ENCODE data around the gene ISCU. TPM values are rescaled to one million over a fixed set of nuclear protein-coding genes. Genes with fewer than 3 reads are reported as not detected.

The ISCU gene
- total RNA-seq, 1 donor from 2014 or later = 63.5 TPM

DNA sequence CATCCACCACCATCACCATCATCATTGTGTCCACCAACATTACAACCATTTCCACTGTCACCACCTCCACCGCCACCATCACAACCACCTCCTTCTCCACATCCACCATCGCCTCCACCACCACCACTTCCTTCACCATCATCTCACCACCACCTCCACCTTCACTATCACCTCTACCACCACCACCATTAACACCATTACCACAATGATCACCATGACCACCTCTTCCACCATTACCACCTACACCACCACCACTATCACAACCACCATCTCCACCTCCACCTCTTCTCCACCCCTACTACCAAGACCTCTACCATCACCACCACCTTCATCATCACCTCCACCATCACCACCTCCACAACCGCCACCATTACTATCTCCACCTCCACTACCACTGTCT, 16.4 kb downstream of the ISCU start:
- Mint-ChIP-seq H3K27me3 (ENCODE audit: low read depth) (peaks cover 13% of the 10 kb centered on the region), H3K9me3 (peaks cover 11% of the 10 kb centered on the region), H3K4me1 (ENCODE audit: low read depth) (peaks cover 15% of the 10 kb centered on the region), H3K27ac (peak overlapping the region; percentile 13), H3K4me3 (ENCODE audit: low read depth) (no peak overlapping the region), H3K36me3 (ENCODE audit: low read depth) (no peaks in the 10 kb centered on the region)
- no peak for DNase-seq (ENCODE audit: low spot score)
- intact Hi-C loops (cut with micrococcal nuclease) = no loop called here

DNA sequence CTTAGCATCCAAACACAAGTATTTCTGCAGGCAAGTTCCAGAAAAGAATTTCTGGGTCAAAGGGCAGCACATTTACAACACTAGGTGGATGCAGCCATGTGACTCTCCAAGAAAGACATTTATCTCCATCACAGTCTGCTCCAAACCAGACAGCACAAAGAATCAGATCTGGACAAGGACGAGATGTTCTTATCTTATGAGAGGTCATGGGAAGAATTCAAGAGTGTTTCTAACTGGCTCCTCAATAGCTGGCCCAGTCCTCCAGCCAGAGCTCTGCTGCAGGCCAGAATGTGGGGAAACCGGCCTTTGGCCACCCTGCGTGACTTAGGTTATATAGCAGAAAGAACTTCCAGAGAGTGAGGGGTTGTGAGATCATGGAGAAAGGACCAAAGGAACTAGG, 18.1 kb downstream of the ISCU start:
- Mint-ChIP-seq H3K27me3 (ENCODE audit: low read depth) (peaks cover 14% of the 10 kb centered on the region), H3K27ac (no peak overlapping the region), H3K4me3 (ENCODE audit: low read depth) (no peak overlapping the region), H3K9me3 (peaks cover 11% of the 10 kb centered on the region), H3K4me1 (ENCODE audit: low read depth) (peaks cover 6% of the 10 kb centered on the region), H3K36me3 (ENCODE audit: low read depth) (no peaks in the 10 kb centered on the region)
- intact Hi-C loops (cut with micrococcal nuclease) = no loop called here
- no peak for DNase-seq (ENCODE audit: low spot score)

DNA sequence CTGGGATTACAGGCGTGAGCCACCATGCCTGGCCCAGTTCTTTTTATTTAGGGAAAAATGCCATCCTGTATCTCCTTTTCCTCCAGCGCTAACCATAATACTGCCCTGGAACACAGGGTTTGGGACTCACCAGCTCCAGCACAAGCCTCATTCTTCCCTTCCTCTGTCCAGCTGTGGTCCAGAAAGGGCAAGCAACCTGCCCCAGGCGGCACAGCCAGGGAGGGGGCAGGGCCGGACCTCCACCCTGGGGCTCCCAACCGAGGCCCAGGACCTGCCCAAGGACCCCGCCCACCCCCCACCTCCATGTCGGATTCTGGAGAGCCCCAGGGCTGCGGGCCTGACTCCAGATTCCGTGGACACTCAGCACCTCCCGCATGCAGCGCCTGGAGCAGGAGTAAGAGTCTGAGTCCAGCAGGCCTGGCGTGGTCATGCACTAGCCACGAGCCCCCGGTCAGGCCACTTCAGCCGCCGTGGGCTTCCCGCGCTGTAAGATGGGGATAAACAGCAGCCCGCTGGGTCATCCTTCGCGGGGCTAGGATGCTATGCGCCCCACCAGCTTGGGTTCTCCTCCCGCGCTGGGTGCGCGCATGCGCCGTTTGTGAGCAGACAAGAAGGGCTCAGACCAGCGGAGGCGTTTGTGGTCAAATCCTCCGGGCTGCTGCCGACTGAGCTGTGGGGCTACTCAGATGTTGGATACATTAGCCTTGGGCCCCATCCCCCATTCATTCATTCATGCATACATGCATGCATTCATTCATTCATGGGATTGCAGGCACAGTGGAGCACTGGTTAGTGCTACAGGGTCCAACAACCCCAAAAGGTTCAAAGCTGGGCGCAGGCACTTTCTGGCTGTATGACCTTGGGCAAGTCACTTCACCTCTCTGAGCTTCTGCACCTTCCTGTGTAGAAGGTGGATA, 19.2 kb downstream of the ISCU start:
- no peak for DNase-seq (ENCODE audit: low spot score)
- H3K27me3 Mint-ChIP-seq (ENCODE audit: low read depth) = peaks cover 16% of the 10 kb centered on the region
- peaks cover 11% of the 10 kb centered on the region for H3K9me3 Mint-ChIP-seq
- H3K27ac Mint-ChIP-seq = no peak overlapping the region
- intact Hi-C loops (cut with micrococcal nuclease) = no loop called here
- no peak overlapping the region for H3K4me3 Mint-ChIP-seq (ENCODE audit: low read depth)
- no peaks in the 10 kb centered on the region for H3K36me3 Mint-ChIP-seq (ENCODE audit: low read depth)
- peaks cover 4% of the 10 kb centered on the region for H3K4me1 Mint-ChIP-seq (ENCODE audit: low read depth)

DNA sequence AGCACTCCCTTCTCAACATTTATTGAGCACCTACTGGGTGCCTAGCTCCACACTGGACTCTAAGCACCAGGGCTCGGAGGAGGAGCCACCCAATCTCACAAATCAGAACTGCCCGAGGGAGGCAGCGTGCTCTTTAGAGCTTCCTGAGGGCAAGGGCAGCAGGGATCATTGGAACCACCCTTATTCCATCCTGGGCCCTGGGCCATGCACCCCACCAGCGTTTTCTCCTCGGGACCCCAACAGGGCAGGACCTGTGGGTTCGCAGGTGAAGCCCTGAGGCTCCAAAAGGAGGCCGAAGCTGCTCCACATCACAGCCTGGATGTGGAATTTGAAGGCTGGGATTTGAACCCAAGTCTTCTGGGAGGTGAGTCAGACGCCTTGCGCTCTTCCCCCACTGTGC, 20.1 kb downstream of the ISCU start:
- Mint-ChIP-seq H3K9me3 (peaks cover 11% of the 10 kb centered on the region), H3K27ac (no peak overlapping the region), H3K36me3 (ENCODE audit: low read depth) (no peaks in the 10 kb centered on the region), H3K4me1 (ENCODE audit: low read depth) (peaks cover 4% of the 10 kb centered on the region), H3K4me3 (ENCODE audit: low read depth) (no peak overlapping the region), H3K27me3 (ENCODE audit: low read depth) (peaks cover 14% of the 10 kb centered on the region)
- DNase-seq (ENCODE audit: low spot score) = no peak
- intact Hi-C loops (cut with micrococcal nuclease) = no loop called here

DNA sequence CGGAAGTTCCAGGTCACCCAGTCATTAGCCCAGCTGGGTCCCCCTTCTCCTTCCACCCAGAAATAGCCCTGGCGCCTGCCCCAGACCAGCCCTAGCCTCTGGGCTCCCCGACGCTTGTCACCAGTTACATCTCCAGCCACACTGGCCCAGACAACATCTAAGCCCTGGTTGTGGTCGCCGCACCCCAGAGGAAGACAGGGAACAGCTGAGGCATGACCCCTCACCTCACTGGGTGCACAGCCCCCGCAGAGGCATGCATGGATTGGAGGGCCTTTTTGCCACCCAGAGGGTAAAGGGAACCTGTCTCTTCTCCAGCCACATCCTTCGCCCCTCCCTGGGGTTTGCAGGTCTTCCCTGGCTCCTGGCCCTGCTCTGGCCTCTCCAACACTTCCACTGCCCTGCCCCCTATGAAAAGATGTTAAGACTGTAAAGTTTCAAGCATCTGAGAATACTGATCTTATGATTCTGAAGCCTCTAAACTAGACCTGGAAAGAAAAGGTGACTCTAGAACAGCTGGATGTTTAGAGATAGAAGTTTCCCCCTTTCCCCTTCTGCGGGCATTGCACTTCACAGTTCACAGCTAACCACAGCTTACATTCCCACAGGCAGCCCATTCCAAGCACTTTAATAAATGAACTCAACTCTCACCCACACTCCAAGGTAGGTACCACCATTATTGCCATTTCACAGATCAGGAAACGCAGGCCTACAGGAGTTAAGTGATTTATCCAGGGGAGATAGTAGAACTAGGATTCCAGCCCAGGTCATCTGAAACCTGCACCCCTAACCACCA, 20.8 kb downstream of the ISCU start:
- Mint-ChIP-seq H3K36me3 (ENCODE audit: low read depth) (no peaks in the 10 kb centered on the region), H3K4me3 (ENCODE audit: low read depth) (no peak overlapping the region), H3K9me3 (peaks cover 11% of the 10 kb centered on the region), H3K27ac (no peak overlapping the region), H3K4me1 (ENCODE audit: low read depth) (peaks cover 4% of the 10 kb centered on the region), H3K27me3 (ENCODE audit: low read depth) (peaks cover 12% of the 10 kb centered on the region)
- DNase-seq (ENCODE audit: low spot score) = no peak
- intact Hi-C loops (cut with micrococcal nuclease) = no loop called here

DNA sequence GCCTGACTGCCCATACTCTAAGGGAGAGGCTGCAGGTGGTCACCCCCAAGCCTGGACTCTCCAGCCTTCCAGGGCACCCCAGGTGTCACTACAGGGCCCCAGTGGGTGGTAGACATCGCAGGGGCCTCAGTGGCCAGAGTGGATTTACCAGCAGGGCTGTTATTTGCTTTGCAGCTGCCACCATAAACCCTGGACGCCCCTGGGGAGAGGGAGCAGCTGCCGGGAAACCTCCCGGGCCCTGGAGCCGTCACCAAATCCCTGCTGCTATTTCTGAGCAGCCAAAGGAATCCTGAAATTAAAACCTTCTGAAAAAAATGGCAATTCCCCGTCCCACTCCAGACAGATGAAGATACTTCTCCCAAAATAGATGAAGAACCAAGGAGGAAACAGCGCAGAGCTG, 21.6 kb downstream of the ISCU start:
- H3K4me3 Mint-ChIP-seq (ENCODE audit: low read depth) = no peak overlapping the region
- no peak overlapping the region for H3K27ac Mint-ChIP-seq
- DNase-seq (ENCODE audit: low spot score) = no peak
- H3K27me3 Mint-ChIP-seq (ENCODE audit: low read depth) = peaks cover 11% of the 10 kb centered on the region
- H3K36me3 Mint-ChIP-seq (ENCODE audit: low read depth) = no peaks in the 10 kb centered on the region
- H3K4me1 Mint-ChIP-seq (ENCODE audit: low read depth) = peaks cover 2% of the 10 kb centered on the region
- intact Hi-C loops (cut with micrococcal nuclease) = no loop called here
- peaks cover 3% of the 10 kb centered on the region for H3K9me3 Mint-ChIP-seq

DNA sequence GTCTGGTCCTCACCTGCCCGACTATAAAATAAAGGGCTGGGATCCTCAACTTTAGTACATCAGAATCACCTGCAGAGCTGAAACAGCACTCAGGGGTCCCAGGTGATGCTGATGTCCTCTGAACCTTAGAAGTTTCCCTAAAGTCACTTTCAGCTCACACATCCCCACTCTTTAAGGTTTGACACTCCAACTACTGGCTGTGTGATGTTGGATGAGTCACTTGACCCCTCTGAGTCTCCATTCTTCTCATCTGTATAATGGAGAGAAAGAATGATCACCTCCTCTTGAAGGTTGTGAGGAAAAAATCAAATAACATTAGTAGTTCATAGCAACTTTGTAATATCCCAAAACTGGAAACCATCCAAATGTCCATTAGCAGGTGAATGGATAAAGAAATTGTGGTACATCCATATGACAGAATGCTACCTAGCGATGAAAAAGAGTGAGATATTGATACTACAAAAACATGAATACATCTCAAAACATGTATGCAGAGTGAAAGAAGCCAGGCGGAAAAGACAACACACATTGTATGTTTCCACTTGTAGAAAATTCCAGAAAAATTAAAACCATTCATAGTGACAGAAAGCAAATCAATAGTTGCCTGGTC, 22.2 kb downstream of the ISCU start:
- Mint-ChIP-seq H3K4me1 (ENCODE audit: low read depth) (no peaks in the 10 kb centered on the region), H3K27ac (no peak overlapping the region), H3K9me3 (no peaks in the 10 kb centered on the region), H3K4me3 (ENCODE audit: low read depth) (no peak overlapping the region), H3K27me3 (ENCODE audit: low read depth) (peaks cover 11% of the 10 kb centered on the region), H3K36me3 (ENCODE audit: low read depth) (no peaks in the 10 kb centered on the region)
- intact Hi-C loops (cut with micrococcal nuclease) = no loop called here
- DNase-seq (ENCODE audit: low spot score) = no peak

DNA sequence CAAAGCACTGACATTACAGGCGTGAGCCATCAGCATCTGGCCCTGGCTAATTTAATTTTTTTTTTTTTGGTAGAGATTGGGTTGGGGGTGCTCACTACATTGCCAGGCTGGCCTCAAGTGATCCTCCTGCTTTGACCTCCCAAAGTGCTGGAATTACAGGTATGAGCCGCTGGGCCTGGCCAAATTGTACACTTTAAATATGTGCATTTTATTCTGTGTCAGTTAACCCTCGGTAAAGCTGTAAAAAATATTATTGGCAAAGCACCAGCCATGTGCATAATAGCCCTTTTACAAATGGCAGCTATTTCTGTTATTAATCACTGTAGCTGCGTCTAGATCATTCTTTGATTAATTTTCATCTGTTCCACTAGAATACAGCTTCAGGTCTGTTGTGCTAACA, 23.5 kb downstream of the ISCU start:
- H3K4me1 Mint-ChIP-seq (ENCODE audit: low read depth) = no peaks in the 10 kb centered on the region

DNA sequence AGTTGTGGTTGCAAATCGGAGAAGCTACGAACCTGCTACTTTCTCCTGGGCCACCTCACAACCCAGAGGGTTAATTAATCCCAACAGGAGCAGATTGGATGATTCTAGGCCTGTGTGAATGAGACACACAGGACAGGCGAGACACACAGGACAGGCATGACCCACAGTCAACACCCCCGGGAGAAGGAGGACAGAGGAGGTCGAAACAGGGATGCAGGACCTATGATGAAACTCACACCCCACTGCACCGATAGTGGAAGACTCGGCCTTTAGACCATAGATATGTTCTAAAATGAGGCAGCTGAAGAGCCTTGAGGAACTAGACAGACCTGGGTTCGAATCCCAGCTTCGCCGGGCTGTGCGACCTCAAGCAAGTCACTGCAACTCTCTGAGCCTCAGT, 23.9 kb downstream of the ISCU start:
- no peaks in the 10 kb centered on the region for H3K36me3 Mint-ChIP-seq (ENCODE audit: low read depth)
- H3K27me3 Mint-ChIP-seq (ENCODE audit: low read depth) = peaks cover 7% of the 10 kb centered on the region
- no peak overlapping the region for H3K4me3 Mint-ChIP-seq (ENCODE audit: low read depth)
- intact Hi-C loops (cut with micrococcal nuclease) = no loop called here
- no peaks in the 10 kb centered on the region for H3K4me1 Mint-ChIP-seq (ENCODE audit: low read depth)
- DNase-seq (ENCODE audit: low spot score) = no peak
- H3K9me3 Mint-ChIP-seq = no peaks in the 10 kb centered on the region
- H3K27ac Mint-ChIP-seq = no peak overlapping the region

More for the DNA sequence above, 23.5 kb downstream of the ISCU start:
- Mint-ChIP-seq H3K9me3 (no peaks in the 10 kb centered on the region), H3K27ac (no peak overlapping the region), H3K36me3 (ENCODE audit: low read depth) (no peaks in the 10 kb centered on the region), H3K4me3 (ENCODE audit: low read depth) (no peak overlapping the region), H3K27me3 (ENCODE audit: low read depth) (peaks cover 7% of the 10 kb centered on the region)
- intact Hi-C loops (cut with micrococcal nuclease) = no loop called here
- DNase-seq (ENCODE audit: low spot score) = no peak

DNA sequence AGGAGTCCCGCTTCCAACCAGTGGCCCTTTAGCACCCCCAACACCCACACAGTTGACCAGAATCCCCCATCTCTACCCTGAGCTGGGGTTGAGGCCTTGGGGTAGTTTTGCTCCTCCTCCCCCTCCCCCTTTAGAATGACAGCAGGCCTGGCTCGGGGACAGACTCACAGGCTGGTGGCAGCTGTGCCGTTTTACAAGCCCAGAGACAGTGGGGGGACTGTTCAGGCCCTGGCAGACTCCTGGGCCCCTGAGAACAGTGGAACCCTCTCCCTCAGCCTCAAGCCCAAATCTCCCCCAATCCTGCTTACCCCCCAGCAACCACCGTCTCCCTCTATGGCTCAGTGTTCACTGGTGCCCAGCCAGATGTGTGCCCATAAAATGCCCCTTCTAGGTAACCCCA, 25.4 kb downstream of the ISCU start:
- no peak for DNase-seq (ENCODE audit: low spot score)
- Mint-ChIP-seq H3K36me3 (ENCODE audit: low read depth) (no peaks in the 10 kb centered on the region), H3K27ac (no peak overlapping the region), H3K27me3 (ENCODE audit: low read depth) (peaks cover 7% of the 10 kb centered on the region), H3K4me1 (ENCODE audit: low read depth) (no peaks in the 10 kb centered on the region), H3K4me3 (ENCODE audit: low read depth) (no peak overlapping the region), H3K9me3 (no peaks in the 10 kb centered on the region)
- intact Hi-C loops (cut with micrococcal nuclease) = no loop called here

DNA sequence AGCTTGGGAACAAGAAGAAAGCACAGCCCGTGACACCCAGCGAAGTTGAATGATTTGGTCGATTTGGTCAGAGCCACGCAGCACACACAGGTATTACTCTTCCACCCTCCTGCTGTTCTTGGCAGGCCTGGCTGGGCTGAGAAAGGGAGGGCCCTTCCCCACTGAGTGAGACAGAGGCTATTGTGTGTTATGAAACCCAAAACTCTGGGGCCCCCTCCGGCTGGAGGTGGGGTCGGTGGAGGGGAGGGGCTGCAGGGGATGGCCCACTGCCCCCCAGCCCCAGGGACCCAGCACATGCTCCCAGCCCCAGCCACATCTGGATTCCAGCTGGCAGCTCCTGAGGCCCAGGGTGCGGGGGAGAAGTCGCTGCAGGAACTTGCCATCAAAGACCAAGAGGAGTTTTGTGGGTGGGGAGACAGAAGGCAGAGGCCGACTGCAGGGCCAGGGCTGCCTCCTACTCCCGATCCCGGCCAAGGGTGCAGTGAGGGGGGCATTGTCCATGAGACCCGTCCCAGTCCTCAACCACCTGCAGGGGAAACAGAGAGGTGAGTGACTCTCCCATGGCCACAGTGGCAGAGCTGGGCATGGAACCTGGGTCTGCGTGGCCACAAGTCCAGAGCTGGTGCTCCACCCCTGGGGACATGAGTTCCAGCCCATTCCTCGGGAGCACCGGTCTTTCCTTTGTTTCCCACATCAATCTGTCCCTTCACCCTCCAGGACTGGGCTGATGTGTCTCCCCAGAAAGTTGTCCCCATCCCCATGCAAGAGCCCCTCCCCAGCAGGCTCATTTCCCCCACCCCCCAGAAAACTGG, 26.8 kb downstream of the ISCU start:
- Mint-ChIP-seq H3K4me3 (ENCODE audit: low read depth) (no peak overlapping the region), H3K27me3 (ENCODE audit: low read depth) (peaks cover 7% of the 10 kb centered on the region), H3K9me3 (no peaks in the 10 kb centered on the region), H3K36me3 (ENCODE audit: low read depth) (no peaks in the 10 kb centered on the region), H3K27ac (no peak overlapping the region), H3K4me1 (ENCODE audit: low read depth) (no peaks in the 10 kb centered on the region)
- intact Hi-C loops (cut with micrococcal nuclease) = no loop called here
- no peak for DNase-seq (ENCODE audit: low spot score)

DNA sequence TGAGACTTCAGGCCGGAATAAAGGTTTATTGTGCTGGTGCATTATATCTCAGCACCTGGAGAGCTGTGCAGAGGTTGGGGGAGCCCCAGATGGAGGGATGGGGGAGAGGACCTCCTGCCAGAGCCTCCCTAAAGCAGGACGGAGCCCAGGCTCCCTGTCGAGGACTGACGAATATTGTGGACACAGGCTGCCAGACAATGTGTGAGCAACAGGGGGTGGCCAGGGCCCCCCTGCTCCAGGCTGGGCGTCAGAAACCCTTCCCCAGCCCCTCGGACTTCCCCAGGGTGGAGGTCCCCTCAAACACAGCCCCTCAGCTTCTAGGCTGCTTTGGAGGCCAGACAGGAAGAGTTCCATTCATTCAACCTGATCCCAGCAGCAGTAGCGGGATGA, 27.4 kb downstream of the ISCU start:
- Mint-ChIP-seq H3K9me3 (no peaks in the 10 kb centered on the region), H3K27me3 (ENCODE audit: low read depth) (peaks cover 4% of the 10 kb centered on the region), H3K36me3 (ENCODE audit: low read depth) (no peaks in the 10 kb centered on the region), H3K4me1 (ENCODE audit: low read depth) (no peaks in the 10 kb centered on the region), H3K27ac (no peak overlapping the region), H3K4me3 (ENCODE audit: low read depth) (no peak overlapping the region)
- DNase-seq (ENCODE audit: low spot score) = no peak
- intact Hi-C loops (cut with micrococcal nuclease) = no loop called here

Measured in activated T-helper 2 cell treated with anti-CD3 and anti-CD28 coated beads, Interferon-gamma antibody, Interleukin-2, Interleukin-4, amounts not matched to agents 10 μg/mL and 5 μg/mL and 100 μg/mL, durations not matched to agents 14 hours and 24 hours and 36 hours (primary cell).